HEK293 (cell line): Measurements from ENCODE around the gene HS3ST4.

Experiments used
- CTCF ChIA-PET: fragments of 350-600 bp; formaldehyde crosslinking; extraction: SDS; loops from one replicate; lab custom pipeline; 2021; ENCODE audit warnings: antibody characterized with exemption; lab: Yijun Ruan, JAX
- POLR2A ChIA-PET: fragments of 300-600 bp; formaldehyde crosslinking; extraction: SDS; loops from one replicate; lab custom pipeline; 2020; ENCODE audit warnings: antibody characterized with exemption, inconsistent platforms; lab: Yijun Ruan, JAX
- H3K27ac ChIP-seq: fragments of 200-500 bp; sonication (Bioruptor generic); 2 replicates; pipeline ENCODE4 v1.5.1; 2014; ENCODE audit warnings: low read depth, low read length, control low read depth, inconsistent platforms; ENCODE audit errors: extremely low read depth
- H3K36me3 ChIP-seq, 2 experiments: fragments of 200-500 bp in 1 of 2; sonication (Bioruptor generic) in 1 of 2; 1 replicate in 1 of 2; 2 replicates in 1 of 2; pipeline ENCODE4 v1.5.1; 2014 to 2017; ENCODE audit warnings: inconsistent platforms in 2 of 2, low read length in 2 of 2; ENCODE audit not compliant: control insufficient read depth in 2 of 2, insufficient read depth in 1 of 2
- H3K4me1 ChIP-seq: fragments of 200-500 bp; sonication (Bioruptor generic); 2 replicates; pipeline ENCODE4 v1.5.1; 2014; ENCODE audit warnings: mild to moderate bottlenecking, low read length, inconsistent platforms; ENCODE audit not compliant: control insufficient read depth, insufficient read depth
- H3K4me3 ChIP-seq: 2 replicates; pipeline ENCODE4 v1.5.1; 2011; ENCODE audit warnings: low read depth, mild to moderate bottlenecking, control low read depth, low read length, moderate library complexity
- H3K9me3 ChIP-seq: fragments of 200-500 bp; sonication (Bioruptor generic); 2 replicates; pipeline ENCODE4 v1.5.1; 2014; ENCODE audit warnings: low read depth, low read length, inconsistent platforms; ENCODE audit not compliant: control insufficient read depth, insufficient read depth
- GLI2 ChIP-seq: fragments of 450-650 bp; formaldehyde crosslinking; IDR thresholded peaks from 2 replicates; pipeline ENCODE4; 2017; ENCODE audit warnings: missing biosample characterization, missing genetic modification characterization, low read depth, borderline replicate concordance
- REST ChIP-seq: fragments of 450-650 bp; formaldehyde crosslinking; IDR thresholded peaks from 2 replicates; pipeline ENCODE4 v1.5.1; 2016; ENCODE audit warnings: missing biosample characterization, missing genetic modification characterization
- ZFHX2 ChIP-seq: fragments of 450-650 bp; formaldehyde crosslinking; conservative IDR thresholded peaks from 2 replicates; pipeline ENCODE4 v1.5.1; 2016; ENCODE audit warnings: missing biosample characterization, missing genetic modification characterization
- ZNF133 ChIP-seq: fragments of 450-650 bp; formaldehyde crosslinking; IDR thresholded peaks from 2 replicates; pipeline ENCODE4 v1.5.1; 2016; ENCODE audit warnings: missing biosample characterization, missing genetic modification characterization
- ZNF2 ChIP-seq: fragments of 450-650 bp; formaldehyde crosslinking; IDR thresholded peaks from 2 replicates; pipeline ENCODE4 v1.5.1; 2016; ENCODE audit warnings: missing biosample characterization, missing genetic modification characterization
- ZNF239 ChIP-seq: fragments of 450-650 bp; formaldehyde crosslinking; IDR thresholded peaks from 2 replicates; pipeline ENCODE4 v1.5.1; 2016; ENCODE audit warnings: missing biosample characterization, missing genetic modification characterization
- ZNF302 ChIP-seq: fragments of 450-650 bp; formaldehyde crosslinking; IDR thresholded peaks from 2 replicates; pipeline ENCODE4 v1.5.1; 2016; ENCODE audit warnings: missing biosample characterization, missing genetic modification characterization, low read depth
- ZNF341 ChIP-seq: fragments of 450-650 bp; formaldehyde crosslinking; IDR thresholded peaks from 2 replicates; pipeline ENCODE4; 2016; ENCODE audit warnings: low read depth, missing biosample characterization, missing genetic modification characterization
- ZNF391 ChIP-seq: fragments of 450-650 bp; formaldehyde crosslinking; IDR thresholded peaks from 2 replicates; pipeline ENCODE4 v1.5.1; 2016; ENCODE audit warnings: low read depth, missing biosample characterization, missing genetic modification characterization, borderline replicate concordance
- ZNF510 ChIP-seq: fragments of 450-650 bp; formaldehyde crosslinking; IDR thresholded peaks from 2 replicates; pipeline ENCODE4 v1.5.1; 2018; ENCODE audit warnings: mild to moderate bottlenecking, missing genetic modification characterization, missing biosample characterization; ENCODE audit not compliant: insufficient replicate concordance
- ZNF558 ChIP-seq: fragments of 450-650 bp; formaldehyde crosslinking; IDR thresholded peaks from 2 replicates; pipeline ENCODE4 v1.5.1; 2016; ENCODE audit warnings: missing biosample characterization, missing genetic modification characterization
- ZNF560 ChIP-seq: fragments of 450-650 bp; formaldehyde crosslinking; IDR thresholded peaks from 2 replicates; pipeline ENCODE4 v1.5.1; 2017; ENCODE audit warnings: missing biosample characterization, missing genetic modification characterization, borderline replicate concordance
- ZNF600 ChIP-seq: fragments of 450-650 bp; formaldehyde crosslinking; IDR thresholded peaks from 2 replicates; pipeline ENCODE4 v1.5.1; 2016; ENCODE audit warnings: missing biosample characterization, missing genetic modification characterization
- ZNF621 ChIP-seq: fragments of 450-650 bp; formaldehyde crosslinking; IDR thresholded peaks from 2 replicates; pipeline ENCODE4 v1.5.1; 2017; ENCODE audit warnings: missing biosample characterization, missing genetic modification characterization
- ZNF624 ChIP-seq: fragments of 450-650 bp; formaldehyde crosslinking; IDR thresholded peaks from 2 replicates; pipeline ENCODE4 v1.5.1; 2017; ENCODE audit warnings: missing biosample characterization, missing genetic modification characterization
- ZNF629 ChIP-seq: fragments of 450-650 bp; formaldehyde crosslinking; IDR thresholded peaks from 2 replicates; pipeline ENCODE4 v1.5.1; 2017; ENCODE audit warnings: missing biosample characterization, missing genetic modification characterization
- ZNF670 ChIP-seq: fragments of 450-650 bp; formaldehyde crosslinking; IDR thresholded peaks from 2 replicates; pipeline ENCODE4 v1.5.1; 2016; ENCODE audit warnings: missing biosample characterization, missing genetic modification characterization, low read depth
- ZNF768 ChIP-seq: fragments of 450-650 bp; formaldehyde crosslinking; IDR thresholded peaks from 2 replicates; pipeline ENCODE4 v1.5.1; 2018; ENCODE audit warnings: missing biosample characterization, mild to moderate bottlenecking, missing genetic modification characterization
- ZNF785 ChIP-seq: fragments of 450-650 bp; formaldehyde crosslinking; IDR thresholded peaks from 2 replicates; pipeline ENCODE4 v1.5.1; 2016; ENCODE audit warnings: missing biosample characterization, missing genetic modification characterization
- TF ChIP-seq, protein P1 (sequence below): fragments of 450-650 bp; formaldehyde crosslinking; IDR thresholded peaks from 2 replicates; pipeline ENCODE4 v1.5.1; 2016; ENCODE audit warnings: missing biosample characterization, missing genetic modification characterization
- TF ChIP-seq, protein P2 (sequence below): fragments of 450-650 bp; formaldehyde crosslinking; IDR thresholded peaks from 2 replicates; pipeline ENCODE4 v1.5.1; 2017; ENCODE audit warnings: missing biosample characterization, missing genetic modification characterization
- TF ChIP-seq, protein P3 (sequence below): fragments of 450-650 bp; formaldehyde crosslinking; IDR thresholded peaks from 2 replicates; pipeline ENCODE4 v1.5.0; 2017; ENCODE audit warnings: missing biosample characterization, missing genetic modification characterization, borderline replicate concordance

HS3ST4 gene

DNA sequence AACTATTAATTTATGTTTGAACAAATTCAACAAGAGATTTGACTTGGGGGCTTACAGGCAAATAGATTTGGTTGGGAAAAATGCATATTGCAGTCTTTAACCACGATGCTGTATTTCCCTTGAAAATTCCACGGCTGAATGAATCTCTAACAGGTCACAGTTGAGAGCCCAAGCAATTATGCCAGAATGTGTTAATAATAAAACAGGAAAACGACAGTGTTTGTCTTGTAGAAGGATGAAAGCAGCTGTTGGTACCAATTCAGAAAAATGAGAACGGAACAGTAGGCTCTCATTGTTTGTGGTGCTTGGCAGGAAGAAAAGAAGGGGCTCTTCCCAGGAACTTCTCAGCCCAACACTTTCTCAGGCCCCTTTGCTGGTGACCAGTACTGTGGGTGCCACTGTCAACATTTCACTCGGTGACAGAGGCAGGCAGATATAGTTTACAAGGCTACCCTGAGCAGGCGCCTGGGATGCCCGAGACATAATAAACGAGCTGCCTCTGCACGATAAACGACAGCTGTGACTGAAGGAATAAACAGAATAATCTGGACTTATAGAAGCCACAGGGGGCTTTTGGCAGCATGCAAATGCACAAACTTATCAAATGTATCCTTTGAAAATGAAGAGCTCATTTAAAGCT is 387.1 kb downstream of the HS3ST4 start:
- TF ChIP-seq ZNF558 (tag by site-specific recombination) = no peak
- TF ChIP-seq, protein P1, sequence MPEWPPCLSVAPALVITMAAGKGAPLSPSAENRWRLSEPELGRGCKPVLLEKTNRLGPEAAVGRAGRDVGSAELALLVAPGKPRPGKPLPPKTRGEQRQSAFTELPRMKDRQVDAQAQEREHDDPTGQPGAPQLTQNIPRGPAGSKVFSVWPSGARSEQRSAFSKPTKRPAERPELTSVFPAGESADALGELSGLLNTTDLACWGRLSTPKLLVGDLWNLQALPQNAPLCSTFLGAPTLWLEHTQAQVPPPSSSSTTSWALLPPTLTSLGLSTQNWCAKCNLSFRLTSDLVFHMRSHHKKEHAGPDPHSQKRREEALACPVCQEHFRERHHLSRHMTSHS (tag by site-specific recombination) = no peak
- no peak for TF ChIP-seq ZNF629 (tag by site-specific recombination)
- TF ChIP-seq ZNF624 (tag by site-specific recombination) = no peak
- no peak for TF ChIP-seq ZNF133 (tag by site-specific recombination)
- no peak for TF ChIP-seq ZNF2 (tag by site-specific recombination)
- no peak for TF ChIP-seq ZNF768
- no peak for TF ChIP-seq ZNF510
- TF ChIP-seq ZNF785 (tag by site-specific recombination) = no peak
- TF ChIP-seq ZNF670 (tag by site-specific recombination) = no peak
- TF ChIP-seq, all 188 proteins: peak for 0
- CTCF ChIA-PET = no interaction called here
- Histone ChIP-seq H3K9me3 (no peaks in the 10 kb centered on the region), H3K27ac (no peak overlapping the region), H3K4me1 (no peaks in the 10 kb centered on the region), H3K36me3 (no peaks in the 10 kb centered on the region), H3K4me3 (no peak overlapping the region)
- POLR2A ChIA-PET = no interaction called here

- Histone ChIP-seq H3K36me3 (no peaks in the 10 kb centered on the region), H3K4me3 (no peak overlapping the region), H3K9me3 (no peaks in the 10 kb centered on the region), H3K4me1 (no peaks in the 10 kb centered on the region), H3K27ac (no peak overlapping the region)
- no peak for TF ChIP-seq ZNF239
- TF ChIP-seq ZNF341 (tag by site-specific recombination) = no peak
- TF ChIP-seq, protein P2, sequence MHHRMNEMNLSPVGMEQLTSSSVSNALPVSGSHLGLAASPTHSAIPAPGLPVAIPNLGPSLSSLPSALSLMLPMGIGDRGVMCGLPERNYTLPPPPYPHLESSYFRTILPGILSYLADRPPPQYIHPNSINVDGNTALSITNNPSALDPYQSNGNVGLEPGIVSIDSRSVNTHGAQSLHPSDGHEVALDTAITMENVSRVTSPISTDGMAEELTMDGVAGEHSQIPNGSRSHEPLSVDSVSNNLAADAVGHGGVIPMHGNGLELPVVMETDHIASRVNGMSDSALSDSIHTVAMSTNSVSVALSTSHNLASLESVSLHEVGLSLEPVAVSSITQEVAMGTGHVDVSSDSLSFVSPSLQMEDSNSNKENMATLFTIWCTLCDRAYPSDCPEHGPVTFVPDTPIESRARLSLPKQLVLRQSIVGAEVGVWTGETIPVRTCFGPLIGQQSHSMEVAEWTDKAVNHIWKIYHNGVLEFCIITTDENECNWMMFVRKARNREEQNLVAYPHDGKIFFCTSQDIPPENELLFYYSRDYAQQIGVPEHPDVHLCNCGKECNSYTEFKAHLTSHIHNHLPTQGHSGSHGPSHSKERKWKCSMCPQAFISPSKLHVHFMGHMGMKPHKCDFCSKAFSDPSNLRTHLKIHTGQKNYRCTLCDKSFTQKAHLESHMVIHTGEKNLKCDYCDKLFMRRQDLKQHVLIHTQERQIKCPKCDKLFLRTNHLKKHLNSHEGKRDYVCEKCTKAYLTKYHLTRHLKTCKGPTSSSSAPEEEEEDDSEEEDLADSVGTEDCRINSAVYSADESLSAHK = no peak
- POLR2A ChIA-PET = no interaction called here
- CTCF ChIA-PET = no interaction called here
Measured at GRCh38 chr16:26087091-26087490, 395.3 kb downstream of the HS3ST4 start.

GRCh38 chr16:26091511-26091910 is 399.8 kb downstream of the HS3ST4 start:
- POLR2A ChIA-PET = no interaction called here
- no peak overlapping the region for H3K27ac ChIP-seq
- no peaks in the 10 kb centered on the region for H3K4me1 ChIP-seq
- CTCF ChIA-PET = no interaction called here
- H3K4me3 ChIP-seq = no peak overlapping the region
- no peaks in the 10 kb centered on the region for H3K36me3 ChIP-seq
- no peaks in the 10 kb centered on the region for H3K9me3 ChIP-seq
- TF ChIP-seq, protein P3, sequence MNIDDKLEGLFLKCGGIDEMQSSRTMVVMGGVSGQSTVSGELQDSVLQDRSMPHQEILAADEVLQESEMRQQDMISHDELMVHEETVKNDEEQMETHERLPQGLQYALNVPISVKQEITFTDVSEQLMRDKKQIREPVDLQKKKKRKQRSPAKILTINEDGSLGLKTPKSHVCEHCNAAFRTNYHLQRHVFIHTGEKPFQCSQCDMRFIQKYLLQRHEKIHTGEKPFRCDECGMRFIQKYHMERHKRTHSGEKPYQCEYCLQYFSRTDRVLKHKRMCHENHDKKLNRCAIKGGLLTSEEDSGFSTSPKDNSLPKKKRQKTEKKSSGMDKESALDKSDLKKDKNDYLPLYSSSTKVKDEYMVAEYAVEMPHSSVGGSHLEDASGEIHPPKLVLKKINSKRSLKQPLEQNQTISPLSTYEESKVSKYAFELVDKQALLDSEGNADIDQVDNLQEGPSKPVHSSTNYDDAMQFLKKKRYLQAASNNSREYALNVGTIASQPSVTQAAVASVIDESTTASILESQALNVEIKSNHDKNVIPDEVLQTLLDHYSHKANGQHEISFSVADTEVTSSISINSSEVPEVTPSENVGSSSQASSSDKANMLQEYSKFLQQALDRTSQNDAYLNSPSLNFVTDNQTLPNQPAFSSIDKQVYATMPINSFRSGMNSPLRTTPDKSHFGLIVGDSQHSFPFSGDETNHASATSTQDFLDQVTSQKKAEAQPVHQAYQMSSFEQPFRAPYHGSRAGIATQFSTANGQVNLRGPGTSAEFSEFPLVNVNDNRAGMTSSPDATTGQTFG (tag by site-specific recombination) = no peak
- no peak for TF ChIP-seq ZNF560 (tag by site-specific recombination)
- no peak for TF ChIP-seq ZNF302 (tag by site-specific recombination)
- TF ChIP-seq ZNF621 (tag by site-specific recombination) = no peak
- TF ChIP-seq ZFHX2 (tag by site-specific recombination) = no peak
- no peak for TF ChIP-seq ZNF391 (tag by site-specific recombination)
- no peak for TF ChIP-seq REST (tag by site-specific recombination)
- no peak for TF ChIP-seq GLI2 (tag by site-specific recombination)
- TF ChIP-seq ZNF600 (tag by site-specific recombination) = no peak
